H1 (cell line): Measurements from ENCODE around the gene KEL. TPM values are rescaled to one million over a fixed set of nuclear protein-coding genes. Genes with fewer than 3 reads are reported as not detected.

Experiments
- ASH2L ChIP-seq: fragments of 200-600, 300-600 bp; sonication (generic); IDR thresholded peaks from one replicate; pipeline ENCODE4 v1.7.1; 2017; ENCODE audit warnings: low read length
- BRCA1 ChIP-seq: IDR thresholded peaks from 2 replicates; pipeline ENCODE4 v1.6.1; 2012; ENCODE audit warnings: low read depth, low read length, improper control_type of control experiment
- HDAC2 ChIP-seq, 2 experiments: fragments of 300-600 bp in 1 of 2; sonication (generic) in 1 of 2; IDR thresholded peaks; 2 replicates each; pipeline ENCODE4 v1.6.1; 2011 to 2012; ENCODE audit warnings: low read depth in 2 of 2, low read length in 2 of 2, mild to moderate bottlenecking in 2 of 2, moderate library complexity in 2 of 2, borderline replicate concordance in 1 of 2, inconsistent platforms in 1 of 2
- RBBP5 ChIP-seq: IDR thresholded peaks from 2 replicates; pipeline ENCODE4 v1.7.1; 2012; ENCODE audit warnings: low read depth, mild to moderate bottlenecking, inconsistent platforms, low read length, moderate library complexity, borderline replicate concordance
- SAP30 ChIP-seq: fragments of 300-600 bp; sonication (generic); IDR thresholded peaks from 2 replicates; pipeline ENCODE4 v1.7.1; 2012; ENCODE audit warnings: low read length, moderate library complexity, mild to moderate bottlenecking, inconsistent platforms; ENCODE audit not compliant: insufficient read depth, insufficient replicate concordance
- polyA plus RNA-seq, 7 experiments: library from polyadenylated mRNA; depleted of rRNA in 3 of 7; stranded (reverse) in 5 of 7; unstranded in 2 of 7; fragments of >200 nt in 5 of 7; fragments of 200-250 nt in 2 of 7; gene quantifications; 1 replicate in 5 of 7; 2 replicates in 1 of 7; 4 replicates in 1 of 7; pipeline versions ENCODE4 v1.2.1 to v1.2.3, GENCODE V29; 2011 to 2013; ENCODE audit warnings: missing spikeins in 2 of 7, mixed read lengths in 2 of 7
- total RNA-seq: library from RNA; stranded (reverse); fragmentation: NEBNext Ultra II Directional; extraction: Animal tissue kit (Norgen Biotek cat#: 25700); gene quantifications from 2 replicates; pipeline ENCODE4 v1.2.1, GENCODE V29; 2021

The KEL gene
- total and polyA plus RNA-seq, 2 of the 8 experiments (the other 6 are each of a cell fraction or from before 2014, with no cell fraction given): 1.8 to 1.9 TPM

- no peak for TF ChIP-seq ASH2L
- no peak for TF ChIP-seq RBBP5
- no peak for TF ChIP-seq HDAC2 (IDR thresholded peaks at IDR 0.05; ENCODE audit: borderline replicate concordance in 1 of 2, low read depth in 2 of 2, low read length in 2 of 2)
- TF ChIP-seq SAP30: no peak
- no peak for TF ChIP-seq BRCA1
These were observed 7.4 kb downstream of the KEL start (continued) for GRCh38 chr7:142954680-142955268.
